Parathyroid adenoma (tissue), 2 donors: ENCODE data around the gene SDR42E2.
A peak's percentile ranks its signal among the peaks of the same experiment; 100 is the strongest.

ENCODE experiments used
- H2AFZ ChIP-seq: fragments of 300-600 bp; sonication (generic); one replicate; pipeline ENCODE4 v1.7.0; 2017; ENCODE audit warnings: antibody characterized with exemption, mild to moderate bottlenecking
- H3K27ac ChIP-seq: fragments of 300-600 bp; sonication (generic); one replicate; pipeline ENCODE4 v1.7.0; 2017
- H3K27me3 ChIP-seq: fragments of 300-600 bp; sonication (generic); one replicate; pipeline ENCODE4 v1.7.0; 2017; ENCODE audit warnings: low read length; ENCODE audit not compliant: control insufficient read depth, insufficient read depth
- H3K36me3 ChIP-seq: fragments of 300-600 bp; sonication (generic); one replicate; pipeline ENCODE4 v1.7.0; 2017; ENCODE audit warnings: low read length; ENCODE audit not compliant: control insufficient read depth, insufficient read depth
- H3K4me1 ChIP-seq: fragments of 300-600 bp; sonication (generic); one replicate; pipeline ENCODE4 v1.7.0; 2017; ENCODE audit warnings: control low read depth
- H3K4me2 ChIP-seq: fragments of 300-600 bp; sonication (generic); one replicate; pipeline ENCODE4 v1.7.0; 2017; ENCODE audit warnings: low read length
- H3K4me3 ChIP-seq: fragments of 300-600 bp; sonication (generic); one replicate; pipeline ENCODE4 v1.7.0; 2017; ENCODE audit warnings: low read depth, low read length
- H3K79me2 ChIP-seq: fragments of 300-600 bp; sonication (generic); one replicate; pipeline ENCODE4 v1.7.0; 2017; ENCODE audit warnings: control low read depth
- H3K9ac ChIP-seq: fragments of 300-600 bp; sonication (generic); one replicate; pipeline ENCODE4 v1.7.0; 2017; ENCODE audit warnings: mild to moderate bottlenecking
- H3K9me3 ChIP-seq: fragments of 300-600 bp; sonication (generic); one replicate; pipeline ENCODE4 v1.7.0; 2017; ENCODE audit warnings: low read length; ENCODE audit not compliant: control insufficient read depth
- TF ChIP-seq, protein P1 (sequence below): fragments of 300-600 bp; sonication (generic); IDR thresholded peaks from one replicate; pipeline ENCODE4 v1.7.0; 2017; ENCODE audit warnings: antibody characterized with exemption, mild to moderate bottlenecking
- donor health status: primary hyperparathyroidism.

SDR42E2 gene

GRCh38 chr16:22188267-22188594 lies 25.9 kb downstream of the SDR42E2 start:
- no peaks in the 10 kb centered on the region for H3K79me2 ChIP-seq
- H3K27ac ChIP-seq: no peak overlapping the region
- TF ChIP-seq, protein P1, sequence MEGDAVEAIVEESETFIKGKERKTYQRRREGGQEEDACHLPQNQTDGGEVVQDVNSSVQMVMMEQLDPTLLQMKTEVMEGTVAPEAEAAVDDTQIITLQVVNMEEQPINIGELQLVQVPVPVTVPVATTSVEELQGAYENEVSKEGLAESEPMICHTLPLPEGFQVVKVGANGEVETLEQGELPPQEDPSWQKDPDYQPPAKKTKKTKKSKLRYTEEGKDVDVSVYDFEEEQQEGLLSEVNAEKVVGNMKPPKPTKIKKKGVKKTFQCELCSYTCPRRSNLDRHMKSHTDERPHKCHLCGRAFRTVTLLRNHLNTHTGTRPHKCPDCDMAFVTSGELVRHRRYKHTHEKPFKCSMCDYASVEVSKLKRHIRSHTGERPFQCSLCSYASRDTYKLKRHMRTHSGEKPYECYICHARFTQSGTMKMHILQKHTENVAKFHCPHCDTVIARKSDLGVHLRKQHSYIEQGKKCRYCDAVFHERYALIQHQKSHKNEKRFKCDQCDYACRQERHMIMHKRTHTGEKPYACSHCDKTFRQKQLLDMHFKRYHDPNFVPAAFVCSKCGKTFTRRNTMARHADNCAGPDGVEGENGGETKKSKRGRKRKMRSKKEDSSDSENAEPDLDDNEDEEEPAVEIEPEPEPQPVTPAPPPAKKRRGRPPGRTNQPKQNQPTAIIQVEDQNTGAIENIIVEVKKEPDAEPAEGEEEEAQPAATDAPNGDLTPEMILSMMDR: no peak
- no peak overlapping the region for H3K9ac ChIP-seq
- H3K4me2 ChIP-seq: no peak overlapping the region
- no peak overlapping the region for H3K4me3 ChIP-seq
- no peaks in the 10 kb centered on the region for H3K36me3 ChIP-seq
- H3K4me1 ChIP-seq: peaks cover 12% of the 10 kb centered on the region
- H3K27me3 ChIP-seq: no peaks in the 10 kb centered on the region
- H3K9me3 ChIP-seq: no peaks in the 10 kb centered on the region
- H2AFZ ChIP-seq: peak overlapping the region; percentile 94

DNA sequence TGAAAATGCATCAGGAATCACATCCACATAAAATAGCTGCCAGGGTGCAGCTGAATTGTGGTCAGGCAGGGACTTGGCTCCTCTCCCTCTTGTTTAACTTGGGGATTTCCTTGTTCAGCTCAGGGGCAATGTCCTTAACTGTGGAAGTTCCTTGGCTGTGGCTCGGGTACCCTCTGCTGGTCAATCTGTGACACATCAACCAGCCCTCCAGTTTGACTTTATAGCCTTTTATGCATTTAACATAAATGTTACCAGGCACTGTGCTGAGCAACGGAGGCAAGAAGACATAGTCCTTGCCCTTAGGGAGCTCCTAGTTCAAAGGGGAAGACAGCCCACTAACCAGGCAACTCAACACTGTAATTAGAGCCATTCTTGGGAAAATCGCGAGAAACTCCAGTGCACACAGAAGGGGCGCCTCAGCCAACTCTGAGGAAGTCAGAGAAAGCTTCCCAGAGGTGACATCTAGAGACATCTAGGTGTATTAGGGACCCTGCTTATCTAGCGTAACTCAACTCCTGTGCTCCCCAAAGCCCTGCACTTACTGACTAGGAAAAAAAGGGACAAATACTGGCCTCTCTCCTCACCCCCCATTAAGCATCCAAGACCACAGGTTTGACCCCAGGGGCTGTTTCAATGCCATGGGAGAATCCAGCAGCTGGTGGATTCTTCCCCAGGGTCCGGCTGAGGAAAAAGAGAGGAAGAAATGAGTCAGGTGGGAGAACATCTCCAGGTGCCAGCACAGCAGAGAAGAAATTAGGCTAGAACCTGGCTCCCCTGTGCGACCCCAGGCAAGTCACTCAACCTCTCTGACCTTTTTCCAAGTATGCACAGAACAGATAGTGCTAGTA lies 26.5 kb downstream of the SDR42E2 start:
- TF ChIP-seq, protein P1: peak; percentile 87
- H3K4me2 ChIP-seq: peak overlapping the region; percentile 92
- H3K27me3 ChIP-seq: no peaks in the 10 kb centered on the region
- peak overlapping the region; percentile 94 for H2AFZ ChIP-seq
- peak overlapping the region; percentile 7 for H3K4me3 ChIP-seq
- H3K4me1 ChIP-seq: peaks cover 12% of the 10 kb centered on the region
- H3K79me2 ChIP-seq: no peaks in the 10 kb centered on the region
- H3K36me3 ChIP-seq: no peaks in the 10 kb centered on the region
- no peaks in the 10 kb centered on the region for H3K9me3 ChIP-seq
- peak overlapping the region; percentile 90 for H3K27ac ChIP-seq
- H3K9ac ChIP-seq: no peak overlapping the region

- Histone ChIP-seq H3K79me2 (no peaks in the 10 kb centered on the region), H3K27ac (peak overlapping the region; percentile 90), H2AFZ (peak overlapping the region; percentile 94), H3K9me3 (no peaks in the 10 kb centered on the region), H3K27me3 (no peaks in the 10 kb centered on the region), H3K9ac (no peak overlapping the region), H3K4me3 (peak overlapping the region; percentile 76), H3K4me1 (peaks cover 12% of the 10 kb centered on the region), H3K36me3 (no peaks in the 10 kb centered on the region), H3K4me2 (peak overlapping the region; percentile 92)
- TF ChIP-seq, protein P1: no peak
Observed at GRCh38 chr16:22189473-22190080, 27.3 kb downstream of the SDR42E2 start.

GRCh38 chr16:22190081-22190775 lies 27.9 kb downstream of the SDR42E2 start:
- H3K9ac ChIP-seq: peak overlapping the region; percentile 65
- no peaks in the 10 kb centered on the region for H3K36me3 ChIP-seq
- peak overlapping the region; percentile 76 for H3K4me3 ChIP-seq
- H3K27ac ChIP-seq: peak overlapping the region; percentile 90
- peaks cover 12% of the 10 kb centered on the region for H3K4me1 ChIP-seq
- H3K79me2 ChIP-seq: no peaks in the 10 kb centered on the region
- no peaks in the 10 kb centered on the region for H3K27me3 ChIP-seq
- TF ChIP-seq, protein P1: no peak
- peak overlapping the region; percentile 92 for H3K4me2 ChIP-seq
- no peaks in the 10 kb centered on the region for H3K9me3 ChIP-seq
- peak overlapping the region; percentile 94 for H2AFZ ChIP-seq
